Testis (tissue), 2 donors: ENCODE data around the gene KHK.

ENCODE experiments used
- CTCF ChIP-seq, 3 experiments: fragments of 450-650 bp in 2 of 3; fragments of 200-600 bp in 1 of 3; sonication (generic) in 1 of 3; IDR thresholded peaks; one replicate each; pipeline ENCODE4 v1.5.1; 2016 to 2019; ENCODE audit warnings: antibody characterized with exemption in 3 of 3, mild to moderate bottlenecking in 2 of 3, moderate library complexity in 1 of 3
- POLR2A ChIP-seq: fragments of 450-650 bp; IDR thresholded peaks from one replicate; pipeline ENCODE4 v1.6.1; 2017; ENCODE audit warnings: antibody characterized with exemption, mild to moderate bottlenecking, moderate library complexity

- no peak for TF ChIP-seq CTCF (IDR thresholded peaks at IDR 0.05)
- TF ChIP-seq POLR2A: no peak
These were observed 44.9 kb downstream of the KHK start for GRCh38 chr2:27131429-27131828.
